Measurements from ENCODE around the gene CCSER1.
A peak's percentile ranks its signal among the peaks of the same experiment; 100 is the strongest.
"Not testable (repeated sequence)": the region's sequence is repeated elsewhere in the genome, so short reads cannot be mapped to it uniquely, and the experiment has no call there.

The CCSER1 gene

DNA sequence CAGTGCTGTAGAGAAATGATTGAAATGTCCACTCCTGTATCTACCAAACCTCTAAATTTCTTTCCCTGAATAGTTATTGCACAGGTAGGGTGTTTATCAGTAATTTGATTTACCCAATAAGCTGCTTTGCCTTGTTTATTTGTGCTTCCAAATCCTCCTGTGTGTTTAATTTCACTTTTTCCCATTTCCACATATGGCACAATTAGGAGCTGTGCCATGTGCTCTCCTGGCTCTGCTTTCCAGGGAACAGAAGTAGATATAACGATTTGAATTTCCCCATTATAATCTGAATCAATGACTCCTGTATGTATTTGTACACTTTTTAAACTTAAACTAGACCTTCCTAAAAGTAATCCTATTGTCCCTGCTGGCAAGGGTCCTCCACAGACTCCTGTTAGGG, 1057.9 kb downstream of the CCSER1 start:
- not testable (repeated sequence) for H3K4me3 ChIP-seq (ENCODE audit: low read depth, low read length); H3K27ac ChIP-seq (ENCODE audit: low read depth, low read length); H3K9ac ChIP-seq (ENCODE audit: low read depth, low read length); H3K4me1 ChIP-seq (ENCODE audit: control insufficient read depth, insufficient read depth, low read length); H3K9me3 ChIP-seq (ENCODE audit: control insufficient read depth, insufficient read depth, low read length); H3K36me3 ChIP-seq (ENCODE audit: control insufficient read depth, insufficient read depth, low read length); H3K27me3 ChIP-seq (ENCODE audit: control insufficient read depth, insufficient read depth, low read length)

DNA sequence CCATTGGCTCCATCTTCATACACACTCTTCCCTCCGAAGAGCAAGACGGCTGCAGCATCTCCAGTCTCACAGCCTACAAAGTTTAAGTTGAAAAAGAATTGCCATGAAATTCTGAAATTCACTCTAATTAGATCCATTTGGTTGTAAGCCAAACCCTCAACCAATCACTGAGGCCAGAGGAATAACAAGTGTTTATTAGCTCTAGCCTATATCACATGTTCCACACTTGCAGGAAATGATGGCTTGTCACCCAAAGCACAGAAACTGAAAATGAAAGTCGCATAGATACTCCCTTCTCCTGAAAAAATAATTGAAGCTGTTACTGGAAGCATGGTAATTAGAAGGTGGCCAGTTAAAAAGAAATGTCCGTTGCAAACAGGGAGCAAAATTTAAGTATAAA, 1071.8 kb downstream of the CCSER1 start:
- no peaks in the 10 kb centered on the region for H3K27me3 ChIP-seq (ENCODE audit: control insufficient read depth, insufficient read depth, low read length)
- no peaks in the 10 kb centered on the region for H3K9me3 ChIP-seq (ENCODE audit: control insufficient read depth, insufficient read depth, low read length)
- H3K9ac ChIP-seq (ENCODE audit: low read depth, low read length), result no peak overlapping the region
- no peaks in the 10 kb centered on the region; the same call in 1 of the 2 replicates for H3K4me1 ChIP-seq (ENCODE audit: control insufficient read depth, insufficient read depth, low read length)
- no peak overlapping the region for H3K4me3 ChIP-seq (ENCODE audit: low read depth, low read length)
- H3K27ac ChIP-seq (ENCODE audit: low read depth, low read length), result no peak overlapping the region
- H3K36me3 ChIP-seq (ENCODE audit: control insufficient read depth, insufficient read depth, low read length), result no peaks in the 10 kb centered on the region

DNA sequence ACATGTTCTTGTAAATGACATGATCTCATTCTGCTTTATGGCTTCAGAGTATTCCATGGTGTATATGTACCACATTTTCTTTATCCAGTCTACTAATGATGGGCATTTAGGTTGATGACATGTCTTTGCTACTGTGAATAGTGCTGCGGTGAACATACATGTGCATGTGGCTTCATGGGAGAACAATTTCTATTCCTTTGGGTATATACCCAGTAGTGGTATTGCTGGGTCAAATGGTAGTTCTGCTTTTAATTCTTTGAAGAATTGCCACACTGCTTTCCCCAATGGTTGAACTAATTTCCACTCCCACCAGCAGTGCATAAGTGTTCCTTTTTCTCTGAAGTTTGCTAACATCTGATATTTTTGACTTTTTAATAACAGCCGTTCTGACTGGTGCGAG, 1080.3 kb downstream of the CCSER1 start:
- H3K9me3 ChIP-seq (ENCODE audit: control insufficient read depth, insufficient read depth, low read length), result no peaks in the 10 kb centered on the region

DNA sequence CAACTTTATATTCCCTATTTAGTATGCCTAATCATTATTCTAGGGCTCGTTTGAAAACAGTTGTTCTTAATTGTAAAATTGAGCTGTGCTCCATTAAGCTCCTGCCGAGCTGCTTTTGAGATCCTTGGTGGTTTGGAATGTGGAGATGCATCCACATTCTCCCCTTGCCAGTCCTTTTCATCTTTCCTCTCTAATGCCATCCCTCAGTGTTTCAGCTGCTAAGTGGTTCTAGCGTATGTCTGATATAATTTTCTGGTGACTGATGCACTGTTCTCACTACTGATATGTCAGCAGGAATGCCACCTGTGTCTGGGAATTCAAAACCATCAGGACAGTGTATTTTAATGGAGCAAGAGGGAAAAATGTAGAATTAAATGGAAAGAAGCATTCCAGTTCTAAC, 1085.0 kb downstream of the CCSER1 start:
- Histone ChIP-seq H3K9ac (ENCODE audit: low read depth, low read length) (no peak overlapping the region), H3K9me3 (ENCODE audit: control insufficient read depth, insufficient read depth, low read length) (no peaks in the 10 kb centered on the region), H3K36me3 (ENCODE audit: control insufficient read depth, insufficient read depth, low read length) (no peaks in the 10 kb centered on the region), H3K27ac (ENCODE audit: low read depth, low read length) (no peak overlapping the region), H3K4me3 (ENCODE audit: low read depth, low read length) (no peak overlapping the region), H3K4me1 (ENCODE audit: control insufficient read depth, insufficient read depth, low read length) (peaks cover 8% of the 10 kb centered on the region; the same call in 1 of the 2 replicates), H3K27me3 (ENCODE audit: control insufficient read depth, insufficient read depth, low read length) (no peaks in the 10 kb centered on the region)

More for the DNA sequence above, 1080.3 kb downstream of the CCSER1 start:
- H3K4me3 ChIP-seq (ENCODE audit: low read depth, low read length), result no peak overlapping the region
- peaks cover 19% of the 10 kb centered on the region for H3K4me1 ChIP-seq (ENCODE audit: control insufficient read depth, insufficient read depth, low read length)
- H3K27ac ChIP-seq (ENCODE audit: low read depth, low read length), result no peak overlapping the region
- H3K9ac ChIP-seq (ENCODE audit: low read depth, low read length), result no peak overlapping the region
- no peaks in the 10 kb centered on the region for H3K36me3 ChIP-seq (ENCODE audit: control insufficient read depth, insufficient read depth, low read length)
- H3K27me3 ChIP-seq (ENCODE audit: control insufficient read depth, insufficient read depth, low read length), result no peaks in the 10 kb centered on the region

DNA sequence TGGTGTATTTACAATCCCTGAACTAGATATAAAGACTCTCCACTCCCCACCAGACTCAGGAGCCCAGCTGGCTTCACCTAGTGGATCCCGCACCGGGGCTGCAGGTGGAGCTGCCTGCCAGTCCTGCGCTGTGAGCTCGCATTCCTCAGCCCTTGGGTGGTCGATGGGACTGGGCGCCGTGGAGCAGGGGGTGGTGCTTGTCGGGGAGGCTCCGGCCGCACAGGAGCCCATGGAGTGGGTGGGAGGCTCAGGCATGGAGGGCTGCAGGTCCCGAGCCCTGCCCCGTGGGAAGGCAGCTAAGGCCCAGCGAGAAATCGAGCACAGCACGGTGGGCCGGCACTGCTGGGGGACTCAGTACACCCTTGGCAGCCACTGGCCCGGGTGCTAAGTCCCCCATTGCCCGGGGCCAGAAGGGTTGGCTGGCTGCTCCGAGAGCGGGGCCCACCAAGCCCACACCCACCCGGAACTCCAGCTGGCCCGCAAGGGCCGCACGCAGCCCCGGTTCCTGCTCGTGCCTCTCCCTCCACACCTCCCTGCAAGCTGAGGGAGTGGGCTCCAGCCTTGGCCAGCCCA, 1090.7 kb downstream of the CCSER1 start:
- not testable (repeated sequence) for H3K9me3 ChIP-seq (ENCODE audit: control insufficient read depth, insufficient read depth, low read length); H3K36me3 ChIP-seq (ENCODE audit: control insufficient read depth, insufficient read depth, low read length); H3K27ac ChIP-seq (ENCODE audit: low read depth, low read length); H3K4me3 ChIP-seq (ENCODE audit: low read depth, low read length); H3K4me1 ChIP-seq (ENCODE audit: control insufficient read depth, insufficient read depth, low read length); H3K27me3 ChIP-seq (ENCODE audit: control insufficient read depth, insufficient read depth, low read length); H3K9ac ChIP-seq (ENCODE audit: low read depth, low read length)

DNA sequence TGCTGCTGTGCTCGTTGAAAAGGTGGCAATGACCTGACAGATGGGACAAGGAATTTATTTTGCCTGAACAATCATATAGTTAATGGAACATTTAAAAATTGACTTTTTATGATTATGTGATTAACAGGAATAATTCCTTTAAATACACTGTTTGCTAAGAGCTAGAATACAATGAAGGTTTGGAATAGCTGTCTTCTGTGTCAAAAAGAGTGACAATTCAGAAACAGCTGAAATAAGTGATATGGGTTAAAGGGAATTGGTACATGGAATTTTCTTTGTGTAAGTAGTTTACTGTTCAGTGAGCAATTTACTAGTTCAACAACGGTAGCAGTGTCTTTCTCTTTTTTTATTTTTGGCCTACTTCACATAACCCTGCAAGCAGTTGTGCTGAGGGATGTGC, 1093.1 kb downstream of the CCSER1 start:
- Histone ChIP-seq H3K27ac (ENCODE audit: low read depth, low read length) (no peak overlapping the region), H3K4me1 (ENCODE audit: control insufficient read depth, insufficient read depth, low read length) (peaks cover 5% of the 10 kb centered on the region; the same call in 1 of the 2 replicates), H3K9ac (ENCODE audit: low read depth, low read length) (no peak overlapping the region), H3K36me3 (ENCODE audit: control insufficient read depth, insufficient read depth, low read length) (no peaks in the 10 kb centered on the region), H3K4me3 (ENCODE audit: low read depth, low read length) (no peak overlapping the region), H3K27me3 (ENCODE audit: control insufficient read depth, insufficient read depth, low read length) (no peaks in the 10 kb centered on the region), H3K9me3 (ENCODE audit: control insufficient read depth, insufficient read depth, low read length) (no peaks in the 10 kb centered on the region)

DNA sequence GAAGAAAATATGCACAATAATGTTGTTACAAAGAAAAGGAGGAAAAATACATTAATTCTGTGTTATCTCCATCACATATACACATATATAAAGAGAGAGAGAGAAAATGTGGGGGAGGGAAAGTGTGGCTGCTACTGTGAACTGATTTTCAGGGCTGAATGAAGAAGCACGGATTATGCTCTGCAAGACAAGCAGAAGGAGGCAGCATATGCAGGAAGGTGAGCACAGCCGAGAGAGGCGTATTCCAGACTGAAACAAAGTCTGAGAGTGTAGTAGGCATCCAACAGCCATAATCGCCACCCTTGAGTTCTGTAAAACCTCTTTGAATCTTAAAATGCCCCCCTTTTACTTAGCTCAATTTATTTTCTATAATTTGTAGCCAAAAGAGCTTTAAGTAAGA, 1094.8 kb downstream of the CCSER1 start:
- H3K4me3 ChIP-seq (ENCODE audit: low read depth, low read length), result no peak overlapping the region
- H3K36me3 ChIP-seq (ENCODE audit: control insufficient read depth, insufficient read depth, low read length), result no peaks in the 10 kb centered on the region
- H3K4me1 ChIP-seq (ENCODE audit: control insufficient read depth, insufficient read depth, low read length), result peaks cover 5% of the 10 kb centered on the region; the same call in 1 of the 2 replicates
- no peaks in the 10 kb centered on the region for H3K27me3 ChIP-seq (ENCODE audit: control insufficient read depth, insufficient read depth, low read length)
- H3K9me3 ChIP-seq (ENCODE audit: control insufficient read depth, insufficient read depth, low read length), result no peaks in the 10 kb centered on the region
- no peak overlapping the region for H3K9ac ChIP-seq (ENCODE audit: low read depth, low read length)
- no peak overlapping the region for H3K27ac ChIP-seq (ENCODE audit: low read depth, low read length)

DNA sequence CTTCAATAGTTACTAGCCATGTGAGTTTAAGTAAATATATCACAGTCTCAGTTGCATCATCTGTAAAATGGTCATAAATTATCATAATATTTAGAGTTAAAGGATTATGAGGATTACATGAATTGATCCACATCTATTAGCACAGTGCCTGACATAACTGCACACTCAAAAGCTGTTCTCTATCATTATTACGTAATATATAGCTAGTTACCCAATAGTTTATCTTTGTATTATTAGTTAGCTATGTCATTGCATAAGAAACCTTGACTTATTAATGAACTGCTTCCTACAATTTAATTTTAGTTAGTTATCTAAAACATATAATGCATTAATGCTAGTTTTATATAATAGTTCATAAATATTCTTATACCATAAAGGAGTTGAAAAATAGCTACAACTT, 1099.7 kb downstream of the CCSER1 start:
- peaks cover 5% of the 10 kb centered on the region; the same call in 1 of the 2 replicates for H3K4me1 ChIP-seq (ENCODE audit: control insufficient read depth, insufficient read depth, low read length)
- no peaks in the 10 kb centered on the region for H3K36me3 ChIP-seq (ENCODE audit: control insufficient read depth, insufficient read depth, low read length)
- H3K9ac ChIP-seq (ENCODE audit: low read depth, low read length), result no peak overlapping the region
- no peak overlapping the region for H3K27ac ChIP-seq (ENCODE audit: low read depth, low read length)
- no peaks in the 10 kb centered on the region for H3K9me3 ChIP-seq (ENCODE audit: control insufficient read depth, insufficient read depth, low read length)
- no peak overlapping the region for H3K4me3 ChIP-seq (ENCODE audit: low read depth, low read length)
- no peaks in the 10 kb centered on the region for H3K27me3 ChIP-seq (ENCODE audit: control insufficient read depth, insufficient read depth, low read length)

DNA sequence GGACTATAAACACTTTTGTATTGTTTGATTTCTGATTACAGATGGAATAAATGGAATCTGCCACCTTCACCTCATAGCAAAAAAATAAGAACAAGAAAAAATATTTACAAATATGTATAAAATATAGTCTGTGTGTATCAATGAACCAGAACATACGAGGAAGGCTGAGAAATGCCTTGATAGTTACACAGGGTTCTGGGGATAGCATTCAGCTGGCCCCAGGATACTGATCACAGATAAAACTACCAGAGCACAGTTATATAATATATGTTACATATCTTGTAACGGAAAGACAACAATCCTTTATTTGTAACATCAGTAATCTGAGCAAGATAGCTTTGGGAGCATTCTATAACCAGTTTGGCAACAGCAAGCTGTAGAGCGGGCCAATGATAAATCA, 1101.5 kb downstream of the CCSER1 start:
- H3K9me3 ChIP-seq (ENCODE audit: control insufficient read depth, insufficient read depth, low read length), result no peaks in the 10 kb centered on the region
- no peaks in the 10 kb centered on the region for H3K36me3 ChIP-seq (ENCODE audit: control insufficient read depth, insufficient read depth, low read length)
- no peak overlapping the region for H3K4me3 ChIP-seq (ENCODE audit: low read depth, low read length)
- no peak overlapping the region for H3K9ac ChIP-seq (ENCODE audit: low read depth, low read length)
- no peak overlapping the region for H3K27ac ChIP-seq (ENCODE audit: low read depth, low read length)
- peaks cover 14% of the 10 kb centered on the region for H3K4me1 ChIP-seq (ENCODE audit: control insufficient read depth, insufficient read depth, low read length)
- no peaks in the 10 kb centered on the region for H3K27me3 ChIP-seq (ENCODE audit: control insufficient read depth, insufficient read depth, low read length)

DNA sequence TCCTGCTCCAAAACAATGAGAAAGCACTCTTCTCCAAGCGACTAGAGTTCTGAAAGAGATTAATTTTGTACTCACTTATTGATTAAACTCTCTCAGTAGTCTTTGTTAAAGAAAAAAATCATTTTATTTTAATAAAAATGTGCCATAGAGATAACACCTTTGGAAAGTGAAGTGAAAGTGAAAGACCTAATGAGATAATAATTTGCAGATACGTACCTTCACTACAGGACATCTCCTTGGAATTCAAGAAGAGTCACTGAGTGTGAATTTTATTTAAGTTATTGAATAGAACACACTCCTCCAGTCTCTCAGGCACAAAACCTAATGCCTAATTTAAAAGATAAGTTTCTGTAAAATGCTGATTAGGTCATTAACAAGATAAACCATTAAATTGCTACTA, 1106.0 kb downstream of the CCSER1 start:
- H3K4me3 ChIP-seq (ENCODE audit: low read depth, low read length), result no peak overlapping the region
- no peak overlapping the region for H3K27ac ChIP-seq (ENCODE audit: low read depth, low read length)
- H3K4me1 ChIP-seq (ENCODE audit: control insufficient read depth, insufficient read depth, low read length), result peaks cover 14% of the 10 kb centered on the region
- H3K9me3 ChIP-seq (ENCODE audit: control insufficient read depth, insufficient read depth, low read length), result no peaks in the 10 kb centered on the region
- H3K27me3 ChIP-seq (ENCODE audit: control insufficient read depth, insufficient read depth, low read length), result no peaks in the 10 kb centered on the region
- H3K9ac ChIP-seq (ENCODE audit: low read depth, low read length), result no peak overlapping the region
- no peaks in the 10 kb centered on the region for H3K36me3 ChIP-seq (ENCODE audit: control insufficient read depth, insufficient read depth, low read length)

DNA sequence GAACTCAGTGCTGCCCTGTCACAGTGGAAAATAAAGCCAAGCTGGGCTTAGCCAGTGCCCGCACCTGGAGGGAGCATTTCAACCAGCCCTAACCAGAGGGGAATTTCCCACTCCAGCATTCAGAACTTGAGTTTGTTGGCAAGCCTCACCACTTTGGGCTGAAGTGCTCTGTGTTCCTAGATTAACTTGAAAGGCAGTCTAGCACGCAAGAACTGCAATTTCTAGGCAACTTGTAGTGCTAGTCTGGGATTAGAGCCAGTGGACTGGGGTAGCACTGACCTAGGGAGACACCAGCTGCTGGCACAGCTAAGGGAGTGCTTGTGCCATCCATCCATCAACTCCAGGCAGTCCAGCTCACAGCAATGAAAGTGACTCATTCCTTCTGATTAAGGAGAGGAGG, 1115.9 kb downstream of the CCSER1 start:
- Histone ChIP-seq H3K9me3 (ENCODE audit: control insufficient read depth, insufficient read depth, low read length) (no peaks in the 10 kb centered on the region), H3K27ac (ENCODE audit: low read depth, low read length) (no peak overlapping the region), H3K4me1 (ENCODE audit: control insufficient read depth, insufficient read depth, low read length) (no peaks in the 10 kb centered on the region), H3K4me3 (ENCODE audit: low read depth, low read length) (no peak overlapping the region), H3K36me3 (ENCODE audit: control insufficient read depth, insufficient read depth, low read length) (no peaks in the 10 kb centered on the region), H3K9ac (ENCODE audit: low read depth, low read length) (no peak overlapping the region), H3K27me3 (ENCODE audit: control insufficient read depth, insufficient read depth, low read length) (no peaks in the 10 kb centered on the region)

DNA sequence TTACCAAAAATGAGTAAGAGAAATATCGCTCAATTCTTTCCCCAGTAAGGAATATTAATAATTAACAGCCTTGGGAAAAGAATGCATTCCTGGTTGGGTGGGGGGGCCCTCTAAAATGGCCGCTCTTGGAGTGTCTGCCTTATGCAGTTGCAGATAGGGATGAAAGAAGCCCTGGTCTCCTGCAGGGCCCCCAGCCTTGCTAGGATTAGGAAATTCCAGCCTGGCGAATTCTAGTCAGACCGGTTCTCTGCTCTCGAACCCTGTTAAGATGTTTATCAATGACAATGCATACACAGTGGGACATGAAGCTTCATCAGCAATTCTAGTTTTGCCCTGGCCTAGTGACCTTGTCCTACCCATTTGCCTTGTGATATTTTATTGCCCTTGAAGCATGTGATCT, 1128.8 kb downstream of the CCSER1 start:
- H3K27ac ChIP-seq (ENCODE audit: low read depth, low read length), result peak overlapping the region; percentile 53
- peaks cover 21% of the 10 kb centered on the region for H3K9me3 ChIP-seq (ENCODE audit: control insufficient read depth, insufficient read depth, low read length)
- H3K9ac ChIP-seq (ENCODE audit: low read depth, low read length), result no peak overlapping the region
- peaks cover 9% of the 10 kb centered on the region for H3K4me1 ChIP-seq (ENCODE audit: control insufficient read depth, insufficient read depth, low read length)
- H3K4me3 ChIP-seq (ENCODE audit: low read depth, low read length), result no peak overlapping the region; the same call in 1 of the 2 replicates
- H3K36me3 ChIP-seq (ENCODE audit: control insufficient read depth, insufficient read depth, low read length), result no peaks in the 10 kb centered on the region
- no peaks in the 10 kb centered on the region for H3K27me3 ChIP-seq (ENCODE audit: control insufficient read depth, insufficient read depth, low read length)

Measured in HUES48 (cell line).